Activated CD4-positive, alpha-beta memory T cell treated with anti-CD3 and anti-CD28 coated beads, Interleukin-2, amount 10 ng/mL, durations not matched to agents 7 days and 5 days (primary cell): ENCODE results near the gene HOXA10. TPM values are rescaled to one million over a fixed set of nuclear protein-coding genes. Genes with fewer than 3 reads are reported as not detected.

ENCODE experiments used
- CTCF ChIA-PET: fragments of 350-600 bp; sonication (Branson Sonifier 250); formaldehyde crosslinking; loops from one replicate; lab custom pipeline; 2021; ENCODE audit warnings: antibody characterized with exemption, inconsistent platforms; lab: Charles Lee
- POLR2A ChIA-PET: fragments of 350-600 bp; sonication (Branson Sonifier 250); formaldehyde crosslinking; loops from one replicate; lab custom pipeline; 2021; ENCODE audit warnings: antibody characterized with exemption; lab: Charles Lee
- DNase-seq: peaks from one replicate; pipeline ENCODE4 v3.0.0-alpha.2; 2020
- H3K27ac Mint-ChIP-seq: one replicate; pipeline ENCODE4 v1.8.0; 2021; ENCODE audit warnings: mild to moderate bottlenecking, mixed read lengths
- H3K27me3 Mint-ChIP-seq: one replicate; pipeline ENCODE4 v1.8.0; 2021; ENCODE audit warnings: mixed read lengths
- H3K36me3 Mint-ChIP-seq: one replicate; pipeline ENCODE4 v1.8.0; 2021; ENCODE audit warnings: low read depth, mixed read lengths
- H3K4me1 Mint-ChIP-seq: one replicate; pipeline ENCODE4 v1.8.0; 2021; ENCODE audit warnings: mixed read lengths
- H3K4me3 Mint-ChIP-seq: one replicate; pipeline ENCODE4 v1.8.0; 2021; ENCODE audit warnings: mild to moderate bottlenecking, mixed read lengths
- H3K9me3 Mint-ChIP-seq: one replicate; pipeline ENCODE4 v1.8.0; 2021; ENCODE audit warnings: mixed read lengths
- total RNA-seq, 2 experiments: library from RNA; stranded (reverse); gene quantifications; one replicate each; pipeline ENCODE4 v1.2.3, GENCODE V29; 2021

The HOXA10 gene
- total RNA-seq, 2 experiments from 2014 or later = not detected

GRCh38 chr7:27185013-27185853, 11.1 kb upstream of the HOXA10 start, which contains the start of gene HOXA11:
HOXA11 (minus strand) TSS chr7:27185232; CDS start chr7:27185144, 88 bp downstream.
- H3K27me3 Mint-ChIP-seq = peaks cover 87% of the 10 kb centered on the region
- H3K4me3 Mint-ChIP-seq = peak within 1 kb of the TSS; percentile 48
- ChIA-PET CTCF (interaction anchor here (1.0 to 4.7 kb wide), 3 partner anchors 10 to 36 kb away, joined by 3 to 26 read pairs (median 4); no protein-coding TSS in a partner anchor), POLR2A (no interaction called here)
- no peaks in the 10 kb centered on the region for H3K9me3 Mint-ChIP-seq
- H3K4me1 Mint-ChIP-seq = peaks cover 35% of the 10 kb centered on the region
- DNase-seq = no peak
- peak within 1 kb of the TSS; percentile 66 for H3K27ac Mint-ChIP-seq
- H3K36me3 Mint-ChIP-seq = peaks cover 5% of the 10 kb centered on the region

DNA sequence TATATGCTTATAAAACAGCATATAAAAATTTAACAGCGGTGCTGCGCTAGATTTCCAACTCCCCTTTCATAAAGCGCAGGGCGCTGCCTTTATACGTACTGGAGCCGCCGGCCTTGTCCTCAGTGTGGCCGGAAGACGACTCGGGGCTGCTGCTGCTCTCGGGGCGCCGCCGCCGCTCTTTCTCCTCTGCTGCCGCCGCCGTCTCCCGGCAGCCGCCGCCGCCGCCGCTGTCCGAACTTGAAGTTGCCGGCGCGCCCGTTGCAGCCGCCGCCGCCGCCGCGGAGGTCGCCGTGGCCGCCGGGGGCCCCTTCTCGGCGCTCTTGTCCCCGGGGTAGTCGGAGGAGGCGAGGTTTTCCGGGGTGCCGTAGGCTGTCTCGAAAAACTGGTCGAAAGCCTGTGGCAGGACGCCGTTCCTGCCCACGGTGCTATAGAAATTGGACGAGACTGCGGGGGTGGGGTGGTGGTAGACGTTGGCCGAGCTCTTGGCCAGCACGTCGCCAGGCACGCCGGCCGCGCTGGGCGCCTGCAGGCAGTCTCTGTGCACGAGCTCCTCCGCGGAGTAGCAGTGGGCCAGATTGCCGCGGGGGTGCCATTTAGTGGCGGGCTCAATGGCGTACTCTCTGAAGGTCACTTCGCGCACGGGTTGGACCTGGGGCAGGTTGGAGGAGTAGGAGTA, 10.4 kb upstream of the HOXA10 start:
- no peak for DNase-seq
- Mint-ChIP-seq H3K9me3 (no peaks in the 10 kb centered on the region), H3K4me3 (peak overlapping the region; percentile 48), H3K36me3 (peaks cover 5% of the 10 kb centered on the region), H3K4me1 (peaks cover 34% of the 10 kb centered on the region), H3K27ac (peak overlapping the region; percentile 66), H3K27me3 (peaks cover 84% of the 10 kb centered on the region)
- CTCF ChIA-PET = interaction anchor here (1.0 to 4.7 kb wide), 3 partner anchors 11 to 35 kb away, joined by 3 to 26 read pairs (median 4); no protein-coding TSS in a partner anchor
- POLR2A ChIA-PET = no interaction called here

- Mint-ChIP-seq H3K9me3 (no peaks in the 10 kb centered on the region), H3K36me3 (peaks cover 5% of the 10 kb centered on the region), H3K4me3 (peak overlapping the region; percentile 27), H3K27me3 (peaks cover 84% of the 10 kb centered on the region), H3K27ac (peak overlapping the region; percentile 48), H3K4me1 (peaks cover 33% of the 10 kb centered on the region)
- ChIA-PET CTCF (interaction anchor here (1.6 to 4.7 kb wide), 3 partner anchors 12 to 23 kb away, joined by 4 to 26 read pairs (median 10); no protein-coding TSS in a partner anchor), POLR2A (interaction anchor here (1.2 kb wide), 1 partner anchor 33 kb away, joined by 3 read pairs; no protein-coding TSS in a partner anchor)
- no peak for DNase-seq
These were observed 9.7 kb upstream of the HOXA10 start for GRCh38 chr7:27183682-27184336.

DNA sequence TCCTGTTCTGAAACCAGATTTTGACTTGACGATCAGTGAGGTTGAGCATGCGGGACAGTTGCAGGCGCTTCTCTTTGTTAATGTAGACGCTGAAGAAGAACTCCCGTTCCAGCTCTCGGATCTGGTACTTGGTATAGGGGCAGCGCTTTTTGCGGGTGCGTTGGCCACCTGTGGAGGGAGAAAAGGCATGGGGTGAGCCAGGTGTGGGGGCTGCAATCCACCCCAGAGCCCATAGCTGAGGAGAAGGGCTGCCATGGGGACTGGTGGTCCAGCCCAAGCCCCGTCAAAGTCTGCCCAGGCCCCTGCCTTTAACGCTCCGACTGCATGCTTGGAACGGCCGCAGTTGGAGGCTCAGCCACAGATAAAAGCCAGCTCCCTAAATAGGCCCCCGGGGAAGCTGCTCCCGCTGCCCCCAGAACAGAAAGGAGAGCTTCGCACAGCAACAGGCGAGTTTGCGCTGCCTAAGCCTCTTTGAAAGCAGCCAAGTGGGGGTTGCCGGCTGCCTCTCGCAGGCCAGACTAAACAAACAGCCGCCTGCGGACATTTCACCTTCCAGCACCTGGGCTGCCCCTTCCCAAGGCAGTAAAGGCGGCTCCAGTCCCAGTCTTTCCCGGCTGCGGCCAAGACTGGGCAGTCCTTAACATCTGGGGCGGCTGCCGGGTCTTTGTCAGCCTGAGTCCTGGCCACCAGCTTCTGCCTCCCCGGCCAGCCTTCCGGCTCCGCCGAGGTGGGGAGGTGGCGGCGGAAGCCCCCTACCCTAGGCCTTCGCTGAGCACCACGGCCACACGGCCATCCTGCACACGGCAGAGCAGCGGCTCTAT, 9.0 kb upstream of the HOXA10 start:
- H3K27me3 Mint-ChIP-seq = peaks cover 83% of the 10 kb centered on the region
- H3K9me3 Mint-ChIP-seq = no peaks in the 10 kb centered on the region
- peaks cover 5% of the 10 kb centered on the region for H3K36me3 Mint-ChIP-seq
- peak overlapping the region; percentile 14 for H3K27ac Mint-ChIP-seq
- CTCF ChIA-PET = interaction anchor here (1.6 to 4.7 kb wide), 3 partner anchors 12 to 22 kb away, joined by 7 to 26 read pairs (median 10); no protein-coding TSS in a partner anchor
- no peak for DNase-seq
- H3K4me3 Mint-ChIP-seq = no peak overlapping the region
- peaks cover 26% of the 10 kb centered on the region for H3K4me1 Mint-ChIP-seq
- POLR2A ChIA-PET = interaction anchor here (1.2 kb wide), 1 partner anchor 32 kb away, joined by 3 read pairs; no protein-coding TSS in a partner anchor

GRCh38 chr7:27182285-27182841, 8.2 kb upstream of the HOXA10 start:
- H3K36me3 Mint-ChIP-seq = peaks cover 5% of the 10 kb centered on the region
- POLR2A ChIA-PET = no interaction called here
- no peaks in the 10 kb centered on the region for H3K9me3 Mint-ChIP-seq
- H3K27me3 Mint-ChIP-seq = peaks cover 83% of the 10 kb centered on the region
- peaks cover 20% of the 10 kb centered on the region for H3K4me1 Mint-ChIP-seq
- H3K27ac Mint-ChIP-seq = no peak overlapping the region
- DNase-seq = no peak
- CTCF ChIA-PET = interaction anchor here (0.9 to 2.8 kb wide), 3 partner anchors 14 to 56 kb away, joined by 3 to 10 read pairs (median 7); no protein-coding TSS in a partner anchor
- H3K4me3 Mint-ChIP-seq = no peak overlapping the region

DNA sequence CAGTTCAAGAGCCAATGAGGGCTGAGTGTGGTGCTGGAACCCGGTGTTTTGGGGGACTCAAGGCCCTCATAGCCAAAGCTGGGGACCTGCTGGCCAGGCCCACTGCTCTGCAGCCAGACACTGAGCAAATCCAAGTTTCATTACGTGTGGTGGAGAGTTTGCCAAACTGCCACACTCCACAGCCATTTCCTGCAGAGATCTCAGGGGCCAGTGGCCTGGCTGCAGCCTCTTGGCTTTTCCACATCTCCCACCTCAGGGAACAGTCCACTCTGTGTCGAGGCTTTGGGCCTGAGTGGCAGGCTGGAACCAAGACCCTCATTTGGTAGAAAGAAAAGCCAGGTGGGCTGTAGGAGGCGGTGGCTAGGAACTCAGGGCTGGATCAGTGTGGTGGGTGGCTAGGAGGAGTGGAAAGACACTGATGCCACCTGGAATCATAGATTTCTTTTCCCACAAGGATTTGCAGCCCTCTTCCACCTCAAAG, 7.7 kb upstream of the HOXA10 start:
- POLR2A ChIA-PET = no interaction called here
- H3K4me1 Mint-ChIP-seq = peaks cover 17% of the 10 kb centered on the region
- no peaks in the 10 kb centered on the region for H3K9me3 Mint-ChIP-seq
- CTCF ChIA-PET = interaction anchor here (0.9 to 2.8 kb wide), 3 partner anchors 14 to 57 kb away, joined by 3 to 10 read pairs (median 7); no protein-coding TSS in a partner anchor
- peaks cover 5% of the 10 kb centered on the region for H3K36me3 Mint-ChIP-seq
- H3K4me3 Mint-ChIP-seq = no peak overlapping the region
- peaks cover 78% of the 10 kb centered on the region for H3K27me3 Mint-ChIP-seq
- H3K27ac Mint-ChIP-seq = no peak overlapping the region
- DNase-seq = no peak

GRCh38 chr7:27180431-27181420, 6.6 kb upstream of the HOXA10 start:
- Mint-ChIP-seq H3K9me3 (no peaks in the 10 kb centered on the region), H3K27ac (no peak overlapping the region), H3K36me3 (peaks cover 5% of the 10 kb centered on the region), H3K4me1 (peaks cover 12% of the 10 kb centered on the region), H3K4me3 (no peak overlapping the region), H3K27me3 (peaks cover 72% of the 10 kb centered on the region)
- POLR2A ChIA-PET = no interaction called here
- no peak for DNase-seq
- CTCF ChIA-PET = interaction anchor here (0.6 to 2.9 kb wide), 10 partner anchors 13 to 1287 kb away, joined by 3 to 17 read pairs (median 5); no protein-coding TSS in a partner anchor

DNA sequence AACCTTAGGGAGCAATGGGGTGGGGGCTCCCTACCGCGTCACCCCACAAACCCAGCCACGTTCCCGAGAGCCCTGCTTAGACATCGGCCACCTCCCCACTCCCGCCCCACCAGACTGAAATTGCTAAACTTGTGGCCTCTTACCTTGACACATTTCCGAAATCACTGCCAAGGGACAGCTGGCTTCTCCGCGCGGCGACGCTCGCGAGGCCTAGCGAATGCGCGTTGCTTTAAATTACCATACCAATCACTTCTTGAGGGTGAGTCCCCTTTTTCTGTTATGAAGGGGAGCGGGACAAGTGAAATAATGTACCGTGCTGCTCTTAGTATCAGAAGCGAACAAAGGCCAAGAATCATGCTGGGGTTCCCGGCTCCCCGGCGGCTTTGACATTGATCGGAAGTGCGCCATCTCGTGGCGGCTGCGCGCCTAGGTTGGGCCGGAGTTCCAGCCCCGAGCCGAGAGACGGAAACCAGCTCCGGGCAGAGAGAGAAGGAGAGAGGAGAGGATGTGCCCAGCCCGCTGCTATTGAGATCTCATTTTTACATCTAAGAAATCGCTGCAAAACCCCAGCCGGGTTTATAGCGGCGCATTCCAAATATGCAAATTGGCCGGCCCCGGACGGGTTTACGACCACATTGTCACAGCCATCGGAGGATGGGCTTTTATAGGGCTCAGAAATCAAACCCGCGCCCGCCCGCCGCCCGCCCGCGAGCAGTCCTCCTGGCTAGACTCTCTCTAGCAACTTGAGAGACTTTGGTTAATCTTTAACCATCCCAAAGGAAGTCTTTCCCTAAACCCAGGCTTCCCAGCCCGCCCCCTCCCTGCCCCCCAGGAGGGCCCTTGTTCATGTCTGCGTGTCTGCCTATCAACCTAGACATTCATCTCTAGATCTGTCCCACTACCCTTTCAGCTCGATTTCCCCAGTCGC, 5.6 kb upstream of the HOXA10 start:
- no peak overlapping the region for H3K4me3 Mint-ChIP-seq
- peaks cover 2% of the 10 kb centered on the region for H3K36me3 Mint-ChIP-seq
- POLR2A ChIA-PET = interaction anchor here (1.3 kb wide), 1 partner anchor 11 kb away, joined by 3 read pairs; no protein-coding TSS in a partner anchor
- H3K9me3 Mint-ChIP-seq = no peaks in the 10 kb centered on the region
- H3K27me3 Mint-ChIP-seq = peaks cover 69% of the 10 kb centered on the region
- H3K27ac Mint-ChIP-seq = no peak overlapping the region
- peak; percentile 56 for DNase-seq
- CTCF ChIA-PET = interaction anchor here (0.6 to 2.9 kb wide), 19 partner anchors 10 to 1286 kb away, joined by 3 to 17 read pairs (median 3); no protein-coding TSS in a partner anchor
- H3K4me1 Mint-ChIP-seq = peaks cover 7% of the 10 kb centered on the region

DNA sequence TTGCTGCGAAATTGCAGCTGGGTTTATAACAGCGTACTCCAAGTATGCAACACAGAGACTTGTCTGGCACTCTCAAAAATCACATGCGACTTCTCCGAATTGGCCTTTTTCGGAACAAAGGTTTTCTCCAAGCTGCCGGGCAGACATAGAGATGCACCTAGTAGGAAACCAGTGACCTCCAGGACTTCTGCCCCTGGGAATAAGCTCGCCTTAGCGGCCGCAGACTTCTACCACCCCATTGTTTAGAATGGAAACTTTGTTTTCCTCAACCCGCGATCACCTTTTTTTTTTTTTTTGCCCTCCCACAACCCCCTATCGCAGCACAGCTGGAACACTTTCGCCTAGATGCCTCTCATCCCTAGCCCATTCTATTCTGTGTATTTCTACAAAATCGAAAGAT, 4.9 kb upstream of the HOXA10 start:
- H3K4me3 Mint-ChIP-seq = no peak overlapping the region
- no peak for DNase-seq
- POLR2A ChIA-PET = interaction anchor here (1.3 kb wide), 1 partner anchor 10 kb away, joined by 3 read pairs; no protein-coding TSS in a partner anchor
- CTCF ChIA-PET = interaction anchor here (0.6 to 2.9 kb wide), 15 partner anchors 9 to 785 kb away, joined by 3 to 17 read pairs (median 3); no protein-coding TSS in a partner anchor
- peaks cover 5% of the 10 kb centered on the region for H3K4me1 Mint-ChIP-seq
- no peaks in the 10 kb centered on the region for H3K36me3 Mint-ChIP-seq
- no peaks in the 10 kb centered on the region for H3K9me3 Mint-ChIP-seq
- peaks cover 70% of the 10 kb centered on the region for H3K27me3 Mint-ChIP-seq
- H3K27ac Mint-ChIP-seq = no peak overlapping the region
